Measurements from ENCODE around the gene SUSD4. TPM values are rescaled to one million over a fixed set of nuclear protein-coding genes. Genes with fewer than 3 reads are reported as not detected.

Gene SUSD4
- total RNA-seq, 2 donors from 2014 or later: 0.58 to 0.92 TPM

DNA sequence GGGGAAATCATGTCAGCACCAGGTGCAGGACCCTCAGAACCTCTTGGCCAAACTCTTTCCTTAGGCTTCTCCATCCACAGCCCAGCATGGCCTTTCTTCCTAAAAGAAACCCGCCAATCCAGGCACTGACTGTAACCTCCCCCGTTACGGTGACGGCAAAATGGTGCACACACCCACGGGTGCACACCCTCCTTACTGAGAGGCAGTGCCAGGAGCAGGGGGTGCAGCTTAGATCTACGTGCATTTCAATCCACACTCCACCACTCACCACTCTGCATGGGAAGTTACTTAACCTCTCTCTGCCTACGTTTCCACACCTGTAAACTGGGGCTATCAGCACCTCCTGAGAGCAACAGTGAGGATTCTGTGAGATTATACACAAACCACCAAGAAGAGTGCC lies 31.0 kb downstream of the SUSD4 start:
- no peak for DNase-seq
- no peak overlapping the region for H3K4me3 ChIP-seq (ENCODE audit: low read length)
- H3K4me3 Mint-ChIP-seq: no peak overlapping the region
- H3K27ac ChIP-seq (ENCODE audit: low read depth, low read length): no peak overlapping the region
- no peaks in the 10 kb centered on the region for H3K9me3 Mint-ChIP-seq
- H3K9me3 ChIP-seq (ENCODE audit: control insufficient read depth, low read length): no peaks in the 10 kb centered on the region
- peaks cover 2% of the 10 kb centered on the region for H3K4me1 Mint-ChIP-seq
- H3K36me3 ChIP-seq (ENCODE audit: control insufficient read depth, insufficient read depth, low read length): no peaks in the 10 kb centered on the region
- WGBS, 2 experiments (ENCODE audit: insufficient coverage in 1 of 2, insufficient read length in 1 of 2): 91 to 96% methylated on average over 7 of the region's 7 CpGs
- no peaks in the 10 kb centered on the region for H3K27me3 ChIP-seq (ENCODE audit: control insufficient read depth, insufficient read depth, low read length, poor library complexity, severe bottlenecking)
- H3K27ac Mint-ChIP-seq: no peak overlapping the region
- H3K27me3 Mint-ChIP-seq (ENCODE audit: insufficient read depth): peaks cover 9% of the 10 kb centered on the region
- H3K4me1 ChIP-seq (ENCODE audit: control insufficient read depth, insufficient read depth, low read length): no peaks in the 10 kb centered on the region
- H3K36me3 Mint-ChIP-seq (ENCODE audit: low read depth): no peaks in the 10 kb centered on the region
- no peak overlapping the region for H3K9ac ChIP-seq (ENCODE audit: extremely low read depth, low read length, poor library complexity, severe bottlenecking)
- no peak for TF ChIP-seq CTCF (conservative IDR thresholded peaks at IDR 0.05)

DNA sequence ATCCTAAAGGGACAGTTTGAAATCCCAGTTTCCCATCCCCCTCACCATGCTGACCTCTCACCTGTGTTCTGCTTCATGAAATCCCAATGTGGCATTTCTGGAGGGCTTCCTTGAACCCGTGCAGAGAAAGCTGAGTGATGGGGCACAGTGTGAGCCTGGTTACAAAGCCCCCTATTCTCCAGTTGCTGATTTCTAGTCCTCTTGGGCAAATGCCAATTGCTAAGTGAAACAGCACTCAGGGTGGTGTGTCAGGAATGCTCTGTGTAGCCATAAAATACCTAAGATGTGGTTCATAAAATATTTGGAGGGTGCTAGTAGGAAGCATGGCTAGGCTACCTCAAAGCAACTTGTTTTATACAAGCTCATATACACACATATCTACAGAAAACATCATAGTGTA lies 32.0 kb downstream of the SUSD4 start:
- Histone ChIP-seq H3K9me3 (ENCODE audit: control insufficient read depth, low read length) (no peaks in the 10 kb centered on the region), H3K27ac (ENCODE audit: low read depth, low read length) (no peak overlapping the region), H3K4me1 (ENCODE audit: control insufficient read depth, insufficient read depth, low read length) (no peaks in the 10 kb centered on the region), H3K27me3 (ENCODE audit: control insufficient read depth, insufficient read depth, low read length, poor library complexity, severe bottlenecking) (no peaks in the 10 kb centered on the region), H3K9ac (ENCODE audit: extremely low read depth, low read length, poor library complexity, severe bottlenecking) (no peak overlapping the region), H3K36me3 (ENCODE audit: control insufficient read depth, insufficient read depth, low read length) (no peaks in the 10 kb centered on the region), H3K4me3 (ENCODE audit: low read length) (no peak overlapping the region)
- Mint-ChIP-seq H3K27me3 (ENCODE audit: insufficient read depth) (peaks cover 9% of the 10 kb centered on the region), H3K4me1 (peaks cover 2% of the 10 kb centered on the region), H3K9me3 (no peaks in the 10 kb centered on the region), H3K36me3 (ENCODE audit: low read depth) (no peaks in the 10 kb centered on the region), H3K27ac (no peak overlapping the region), H3K4me3 (no peak overlapping the region)
- 90 to 100% methylated on average over 1 of the region's 1 CpG for WGBS, 2 experiments (ENCODE audit: insufficient coverage in 1 of 2, insufficient read length in 1 of 2)
- no peak for DNase-seq
- no peak for TF ChIP-seq CTCF (conservative IDR thresholded peaks at IDR 0.05)

DNA sequence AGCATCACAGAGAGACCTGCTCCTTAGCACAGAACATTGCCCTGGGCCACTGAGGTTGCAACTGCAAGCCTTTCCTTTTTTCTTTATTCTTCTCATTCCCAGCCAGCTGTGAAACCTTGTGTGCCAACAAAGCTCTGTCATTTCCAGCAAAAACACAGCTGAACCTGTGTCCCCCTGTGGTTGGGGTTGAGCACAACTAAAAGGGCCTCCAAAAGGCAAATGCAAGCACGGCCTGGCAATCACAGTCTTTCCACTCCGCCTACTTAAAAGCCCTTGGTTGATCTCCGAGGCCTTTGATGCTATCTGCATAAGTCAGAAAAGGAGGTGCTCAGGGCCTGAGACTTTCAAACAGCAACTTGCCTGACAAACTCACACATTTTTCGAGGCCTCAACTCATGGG lies 32.7 kb downstream of the SUSD4 start:
- Histone ChIP-seq H3K4me1 (ENCODE audit: control insufficient read depth, insufficient read depth, low read length) (no peaks in the 10 kb centered on the region), H3K9me3 (ENCODE audit: control insufficient read depth, low read length) (no peaks in the 10 kb centered on the region), H3K4me3 (ENCODE audit: low read length) (no peak overlapping the region), H3K27me3 (ENCODE audit: control insufficient read depth, insufficient read depth, low read length, poor library complexity, severe bottlenecking) (no peaks in the 10 kb centered on the region), H3K9ac (ENCODE audit: extremely low read depth, low read length, poor library complexity, severe bottlenecking) (no peak overlapping the region), H3K36me3 (ENCODE audit: control insufficient read depth, insufficient read depth, low read length) (no peaks in the 10 kb centered on the region), H3K27ac (ENCODE audit: low read depth, low read length) (no peak overlapping the region)
- 82% methylated on average over 4 of the region's 4 CpGs for WGBS, 2 experiments (ENCODE audit: insufficient coverage in 1 of 2, insufficient read length in 1 of 2)
- H3K27me3 Mint-ChIP-seq (ENCODE audit: insufficient read depth): peaks cover 9% of the 10 kb centered on the region
- H3K4me3 Mint-ChIP-seq: no peak overlapping the region
- no peaks in the 10 kb centered on the region for H3K9me3 Mint-ChIP-seq
- no peak for DNase-seq
- no peak overlapping the region for H3K27ac Mint-ChIP-seq
- peak; percentile 14 for TF ChIP-seq CTCF (conservative IDR thresholded peaks at IDR 0.05)
- H3K36me3 Mint-ChIP-seq (ENCODE audit: low read depth): no peaks in the 10 kb centered on the region
- H3K4me1 Mint-ChIP-seq: peaks cover 2% of the 10 kb centered on the region
